DMS114 treated with DMSO at 0.1 percent for 48 hours (cell line): ENCODE results near the gene RAD51B.

Experiments used
- DNase-seq: peaks from one replicate; lab custom pipeline; 2025; ENCODE audit not compliant: unreplicated experiment; lab: John Stamatoyannopoulos, UW

Gene RAD51B

DNA sequence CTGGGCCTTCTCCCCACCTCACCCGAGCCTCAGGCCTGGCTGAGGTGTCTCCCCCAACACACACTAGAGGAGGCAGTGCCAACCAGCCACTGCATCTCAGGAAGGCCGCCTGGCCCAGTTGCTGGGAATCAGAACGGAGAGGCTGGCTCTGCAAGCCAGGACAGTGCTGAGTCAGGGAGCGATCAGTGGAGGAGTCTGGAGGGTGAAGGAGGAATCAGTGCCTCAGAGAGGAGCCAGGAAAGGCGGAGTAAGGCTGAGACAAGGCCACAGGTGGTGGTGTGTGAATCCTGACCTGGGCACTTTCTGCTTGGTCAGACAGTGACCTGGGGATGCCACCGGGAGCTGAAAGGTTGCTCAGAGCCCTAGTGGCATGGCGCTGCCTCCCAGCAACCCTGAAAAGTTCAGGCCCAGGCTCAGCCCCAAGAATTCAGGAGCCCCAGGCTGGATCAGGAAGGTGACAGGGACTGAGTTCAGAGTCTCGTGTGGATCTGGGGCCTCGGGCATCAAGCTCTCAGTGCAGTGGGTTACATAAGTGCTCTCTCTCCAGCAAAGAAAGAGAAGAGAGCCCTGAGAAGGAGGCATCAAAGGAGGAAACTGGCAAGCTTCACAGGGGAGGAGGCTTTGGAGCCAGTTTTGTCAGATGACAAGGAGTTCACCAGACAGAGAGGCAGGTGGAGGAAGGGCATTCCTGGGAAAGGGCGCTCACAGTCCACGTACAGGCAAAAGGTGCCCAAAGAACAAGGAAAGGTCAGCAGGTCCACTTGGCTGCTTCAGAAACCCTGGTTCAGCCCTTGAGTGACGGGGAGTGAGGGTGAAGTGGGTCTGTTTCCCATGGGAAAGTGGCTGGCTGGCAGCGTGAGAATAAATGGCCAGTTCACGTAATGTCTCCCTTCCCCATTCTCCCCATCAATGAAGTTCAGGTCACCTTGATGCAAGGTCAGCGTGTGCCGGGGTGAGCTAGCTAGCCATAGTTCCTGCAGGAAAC is 885.4 kb downstream of the RAD51B start:
- DNase-seq: no peak

DNA sequence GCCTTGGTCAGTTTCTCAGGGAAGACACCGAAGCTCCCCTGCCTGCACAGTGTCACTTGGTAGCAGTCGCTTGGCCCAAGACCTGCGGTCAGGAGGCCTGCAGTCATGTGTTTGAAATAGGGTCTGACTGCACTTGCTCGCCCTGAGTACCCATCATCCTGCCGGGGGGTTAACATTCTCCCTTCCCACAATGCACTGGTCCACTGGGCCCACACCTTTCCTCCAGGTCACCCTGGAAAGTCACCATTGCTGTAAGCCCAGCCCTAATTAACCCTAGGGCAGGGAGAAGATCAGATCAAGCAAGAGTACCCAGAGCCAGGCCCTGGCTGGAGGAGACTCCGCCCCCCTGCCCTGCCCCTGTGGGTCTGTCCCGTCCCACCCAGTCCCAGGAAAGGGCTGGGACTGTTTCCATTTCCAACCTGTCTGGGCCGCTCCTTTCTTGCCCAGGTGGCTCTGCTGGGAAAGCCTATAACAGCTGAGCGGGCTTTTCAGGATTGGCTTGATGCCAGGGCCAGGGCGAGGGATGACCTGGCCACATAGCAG is 886.2 kb downstream of the RAD51B start:
- no peak for DNase-seq

DNA sequence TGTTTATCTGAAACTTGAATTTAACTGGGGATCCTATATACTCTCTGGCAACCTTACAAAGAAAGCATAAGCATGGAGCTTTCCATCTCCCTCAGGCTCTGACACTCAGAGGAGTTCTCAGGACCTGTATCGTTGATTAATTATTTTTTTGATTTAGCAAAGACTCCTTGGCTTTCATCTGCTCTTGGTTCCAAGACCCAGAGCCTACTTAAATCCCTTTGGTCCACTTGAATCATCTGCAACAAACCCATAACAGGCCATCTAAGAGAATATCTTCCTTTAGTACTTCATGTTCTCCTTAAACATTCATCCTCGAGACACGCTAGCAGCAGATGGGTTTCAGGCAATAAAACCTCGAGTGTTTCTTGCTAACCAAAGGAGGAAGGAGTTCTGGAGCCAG is 887.9 kb downstream of the RAD51B start:
- DNase-seq: no peak

DNA sequence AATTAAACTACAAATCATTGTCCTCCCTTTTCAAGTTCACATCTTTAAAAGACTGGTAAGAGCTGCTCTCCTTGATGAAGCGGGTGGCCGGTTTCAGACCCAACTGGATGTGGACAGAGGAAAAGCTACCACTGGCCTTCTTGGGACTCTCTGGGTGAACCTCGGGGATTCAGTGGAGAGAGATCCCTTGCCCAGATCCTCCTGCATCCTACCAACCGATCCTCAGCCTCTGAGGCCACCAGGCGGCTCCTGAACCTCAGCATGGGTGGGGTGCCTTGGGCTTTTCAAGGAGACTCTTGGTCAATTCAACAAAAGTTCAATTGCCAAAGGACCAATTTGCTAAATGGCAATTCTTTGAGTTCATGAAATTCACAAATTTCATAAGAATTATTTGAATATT is 888.8 kb downstream of the RAD51B start:
- no peak for DNase-seq

DNA sequence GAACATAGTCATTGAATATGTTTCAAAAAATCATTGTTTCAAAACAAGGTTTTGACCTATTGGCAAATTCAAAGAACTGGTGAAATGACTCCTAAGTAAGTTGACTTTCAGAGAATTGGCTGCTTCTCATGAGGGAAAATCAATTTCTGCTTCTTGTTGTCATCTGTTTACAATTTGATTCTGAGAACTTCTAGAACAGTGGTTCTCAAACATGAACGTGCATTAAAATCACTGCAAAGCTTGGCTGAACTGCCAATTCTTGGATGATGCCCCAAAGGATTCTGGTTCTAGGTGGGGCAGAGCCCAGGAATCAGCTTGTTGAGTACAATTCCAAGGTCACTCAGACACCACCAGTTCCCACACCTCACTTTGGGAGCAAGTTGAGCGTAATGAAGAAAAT is 889.4 kb downstream of the RAD51B start:
- no peak for DNase-seq

DNA sequence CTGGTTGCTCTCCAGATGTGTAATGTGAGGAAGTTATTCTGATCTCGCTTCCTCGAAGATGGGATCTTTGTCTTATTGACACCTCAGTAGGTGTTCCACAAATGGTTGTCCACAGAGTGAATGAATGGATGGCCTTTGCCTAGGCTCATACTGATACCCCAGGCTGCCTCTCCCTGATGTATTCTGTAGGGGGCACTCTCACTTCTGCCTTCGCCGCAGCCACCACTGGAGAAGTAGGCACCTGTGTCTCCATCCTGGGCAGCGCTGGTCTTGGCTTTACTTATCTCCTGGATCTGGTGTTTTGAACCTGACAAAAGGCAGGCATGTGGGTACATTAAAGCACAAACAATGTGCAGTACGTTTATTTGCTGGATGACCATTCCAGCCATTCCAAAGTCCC is 891.2 kb downstream of the RAD51B start:
- DNase-seq: no peak

DNA sequence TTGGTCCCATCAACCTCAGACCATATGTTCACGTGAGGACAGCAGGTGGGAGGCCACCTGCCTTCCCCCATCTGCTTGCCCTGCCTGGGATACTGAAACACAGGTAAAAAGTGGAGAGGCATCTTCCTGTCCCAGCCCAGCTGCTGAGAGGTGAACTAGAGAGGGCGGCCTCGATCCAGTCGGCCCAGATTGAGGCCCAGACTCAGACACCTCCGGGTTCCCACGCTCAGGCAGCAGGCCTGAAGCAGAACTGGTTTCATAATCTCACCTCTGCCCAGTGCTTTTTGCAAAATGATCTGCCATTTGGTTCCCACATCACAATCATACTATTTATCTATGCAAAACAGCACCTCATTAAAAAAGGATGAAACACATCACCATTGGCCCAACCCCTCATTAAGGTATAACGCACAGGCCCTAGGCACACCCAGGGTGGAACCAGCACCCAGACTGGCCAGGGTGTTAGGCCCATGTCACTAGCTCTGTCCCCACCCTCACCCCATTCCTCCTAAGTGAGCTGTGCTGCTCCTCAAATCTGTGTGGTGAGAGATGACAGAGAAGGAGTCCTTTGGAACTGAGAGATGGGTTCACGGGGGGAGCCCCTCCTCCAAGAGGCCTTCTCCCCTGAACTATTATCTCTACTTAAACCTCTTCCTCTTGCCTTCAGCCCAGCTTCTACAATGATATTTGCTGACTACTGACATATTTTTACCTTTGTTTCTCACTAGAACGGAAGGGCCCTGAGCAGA is 892.2 kb downstream of the RAD51B start:
- no peak for DNase-seq

DNA sequence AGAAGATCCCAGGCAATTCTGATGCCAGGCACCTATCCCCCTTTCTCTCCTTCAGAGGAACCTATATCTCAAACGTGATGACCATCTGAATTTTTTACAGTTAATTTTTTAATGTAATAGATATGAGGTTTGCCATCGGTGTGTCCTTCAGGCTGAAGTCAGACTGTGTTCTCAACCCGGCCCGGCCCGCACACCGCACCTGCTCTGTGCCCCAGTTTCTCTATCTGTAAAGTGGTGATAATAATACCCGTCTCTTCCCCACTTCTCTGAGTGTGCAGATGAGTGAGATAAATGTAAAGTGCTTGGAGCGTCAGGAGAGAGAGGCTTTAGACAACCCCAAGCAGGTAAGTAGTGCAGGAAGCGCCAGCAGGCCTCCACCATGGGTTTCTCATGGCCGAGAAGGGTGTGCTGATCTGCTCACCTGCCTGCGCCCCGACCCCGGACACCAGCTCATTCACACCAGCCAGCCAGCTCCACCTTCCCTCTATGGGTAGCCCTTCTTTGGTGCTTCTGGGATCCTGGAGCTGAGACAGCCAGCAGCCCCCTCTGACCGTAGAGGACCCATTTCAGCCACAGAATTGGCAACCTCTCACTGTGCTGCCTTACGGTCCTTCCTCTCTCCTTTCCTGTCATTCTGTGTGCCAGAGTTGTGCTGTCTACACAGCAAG is 893.3 kb downstream of the RAD51B start:
- DNase-seq: no peak

DNA sequence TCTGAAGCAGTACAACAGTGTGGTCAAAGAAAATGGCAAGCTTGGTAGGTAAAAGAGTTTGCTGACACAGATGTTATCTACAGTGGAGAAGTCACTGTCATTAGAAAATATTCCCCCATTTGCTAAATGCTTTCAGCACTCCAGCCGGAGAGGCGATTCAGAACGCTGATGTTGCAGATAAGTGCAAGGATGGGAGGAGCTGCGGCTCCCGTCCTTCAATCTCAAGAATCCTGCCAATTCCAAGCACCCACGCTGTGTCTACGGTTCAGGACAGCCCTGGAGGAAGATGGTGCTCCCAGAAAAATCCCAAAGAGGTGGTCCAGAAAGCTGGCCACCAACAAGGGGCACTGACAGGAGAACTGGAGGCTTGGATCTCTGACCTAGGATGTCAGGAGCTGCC is 894.2 kb downstream of the RAD51B start:
- no peak for DNase-seq

DNA sequence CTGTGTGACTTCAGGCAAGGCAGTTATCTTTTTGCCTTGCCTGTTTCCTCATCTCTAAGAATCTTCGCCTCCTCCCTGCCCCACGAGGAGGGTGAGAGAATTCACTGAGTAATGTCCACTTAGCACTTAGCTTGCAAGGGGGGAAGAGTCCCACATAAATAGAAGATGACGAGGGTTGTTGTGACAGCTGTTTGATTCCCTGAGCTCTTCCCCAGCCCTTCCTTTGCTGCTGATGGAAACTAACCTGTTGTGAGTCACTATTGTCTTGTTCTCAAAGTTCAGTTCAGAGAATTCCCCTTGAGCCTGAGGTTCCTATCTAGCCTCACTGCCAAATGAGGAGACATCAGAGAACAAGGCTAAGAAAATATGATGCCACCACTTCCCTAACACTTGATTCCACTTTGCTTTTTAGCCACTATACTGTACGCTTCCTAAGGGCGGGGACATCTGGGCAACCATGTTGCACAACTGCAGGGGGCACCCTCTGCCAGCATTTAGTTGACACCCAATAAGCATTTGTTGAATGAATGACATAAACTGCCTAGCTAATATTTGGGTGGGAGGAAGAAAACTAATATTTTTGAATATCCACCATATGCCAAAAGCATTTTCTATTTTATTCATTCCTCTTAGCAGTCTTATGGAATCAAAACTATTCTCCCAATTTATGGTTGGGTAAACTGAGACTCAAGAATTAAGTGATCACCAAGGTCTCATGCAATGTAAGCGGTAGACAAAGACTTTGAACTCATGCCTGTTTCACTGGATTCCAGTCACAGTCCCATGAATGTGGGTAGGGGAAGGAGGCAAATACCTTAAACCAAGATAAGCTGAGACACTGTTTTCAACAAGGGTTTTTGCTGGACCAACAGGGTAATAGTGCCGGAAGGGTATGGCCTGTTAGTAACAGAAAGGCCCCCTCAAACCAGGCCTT is 895.7 kb downstream of the RAD51B start:
- DNase-seq: no peak

DNA sequence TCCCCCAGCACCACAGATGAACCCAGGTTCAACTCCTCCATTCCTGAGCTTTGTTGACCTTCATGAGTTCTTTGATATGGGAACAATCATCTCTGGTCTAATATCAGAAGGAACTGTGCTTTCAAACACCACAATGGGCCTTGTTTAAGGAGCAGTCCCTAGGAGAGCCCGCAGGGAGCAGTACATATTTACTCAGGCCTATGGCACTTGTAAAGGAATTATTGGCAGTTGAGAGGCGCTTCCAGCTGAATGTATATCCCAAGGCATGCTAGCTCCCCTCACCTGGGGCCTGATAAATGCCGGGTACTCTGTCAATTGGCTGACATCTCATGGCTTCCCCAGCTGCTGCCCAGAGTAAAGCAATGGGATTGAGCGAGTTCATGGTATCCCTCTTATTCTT is 897.1 kb downstream of the RAD51B start:
- no peak for DNase-seq

DNA sequence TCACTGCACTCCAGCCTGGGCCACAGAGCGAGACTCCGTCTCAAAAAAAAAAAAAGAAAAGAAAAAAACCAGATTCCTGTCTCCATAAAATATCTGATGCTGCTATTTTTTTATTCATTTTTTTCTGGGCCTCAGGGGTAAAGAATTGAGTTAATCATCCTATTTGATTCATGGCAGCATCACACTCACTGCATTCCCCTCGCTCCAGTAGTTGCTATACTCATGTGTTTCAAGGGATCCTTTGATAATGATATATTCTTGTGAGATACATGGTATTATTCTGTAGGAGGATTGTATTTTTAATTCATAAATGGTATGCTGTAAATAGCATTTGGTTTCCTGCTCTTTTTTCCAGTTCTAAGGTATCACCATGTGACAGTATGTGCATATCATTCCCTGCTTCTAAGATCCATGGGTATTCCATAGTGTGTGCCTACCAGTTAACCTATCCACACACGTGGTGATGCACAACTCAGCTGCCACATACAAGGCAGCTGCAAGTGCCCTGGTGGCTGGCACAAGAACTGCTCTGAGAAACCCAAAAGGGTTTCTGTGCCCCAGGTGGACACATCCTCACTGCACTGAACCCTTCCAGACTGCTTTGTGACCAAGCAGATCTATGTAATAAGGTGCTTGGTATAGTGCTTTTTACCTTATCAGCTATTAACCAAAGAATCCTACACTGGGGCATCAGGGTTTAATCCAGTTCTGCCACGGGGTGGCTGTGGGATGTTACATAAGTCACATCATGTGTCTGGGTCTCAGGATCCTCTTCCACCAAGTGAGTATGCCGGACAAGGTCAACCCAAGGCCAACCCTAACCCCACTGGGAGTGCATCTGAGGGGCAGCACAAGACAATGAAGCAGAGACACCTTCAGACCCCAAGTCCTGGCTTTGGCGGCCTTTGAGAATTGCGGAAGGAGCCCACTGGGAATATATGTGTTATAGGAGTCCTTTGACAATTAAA is 898.7 kb downstream of the RAD51B start:
- no peak for DNase-seq

DNA sequence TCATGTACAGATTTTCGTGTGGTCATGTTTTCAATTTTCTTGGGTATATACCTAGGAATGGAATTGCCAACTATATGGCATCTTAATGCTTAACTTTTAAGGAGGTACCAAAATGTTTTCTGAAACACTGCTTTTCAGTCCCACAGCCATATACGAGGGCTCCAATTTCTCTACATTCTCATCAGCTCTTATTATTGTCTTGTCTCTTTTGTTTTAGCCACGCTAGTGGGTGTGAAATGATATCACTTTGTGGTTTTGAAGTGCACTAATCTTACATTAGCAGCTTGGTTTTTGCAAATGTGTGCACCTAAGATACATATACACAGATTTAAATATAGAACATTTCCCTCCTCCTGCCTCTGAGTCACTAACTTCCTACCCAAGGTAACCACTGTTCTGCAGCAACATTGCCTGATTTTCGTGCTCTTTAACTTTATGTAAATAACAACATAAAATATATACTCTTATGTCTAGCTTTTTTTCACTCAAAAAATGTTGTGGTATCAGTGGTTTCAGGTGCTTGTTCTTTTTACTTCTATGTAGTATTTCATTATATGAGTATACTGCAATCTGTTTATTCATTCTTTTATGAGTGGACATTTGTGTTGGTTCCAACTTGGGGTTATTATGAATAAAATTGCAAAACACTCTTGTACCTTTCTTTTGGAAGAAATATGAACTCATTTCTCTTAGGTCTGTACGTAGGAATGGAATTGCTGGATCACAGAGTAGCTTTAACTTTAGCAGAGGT is 900.2 kb downstream of the RAD51B start:
- DNase-seq: no peak

DNA sequence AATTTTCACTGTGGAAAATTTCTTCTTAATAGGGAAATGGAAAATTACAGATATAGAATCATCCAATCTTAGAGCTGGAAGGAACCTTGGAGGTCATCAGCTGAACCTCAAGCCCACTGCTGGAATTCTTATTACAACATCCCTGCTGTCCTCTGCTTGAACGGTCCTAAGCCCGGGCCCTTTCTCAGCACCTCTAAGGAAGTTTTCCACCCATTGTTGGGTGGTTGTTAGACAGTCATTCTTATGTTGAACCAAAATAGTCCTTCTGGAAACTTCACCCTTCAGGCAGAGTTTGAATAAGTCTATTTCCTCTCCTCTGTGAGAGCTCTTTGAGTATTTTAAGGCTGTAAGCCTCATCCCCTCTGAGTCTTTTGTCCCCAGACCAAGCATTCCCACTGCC is 902.6 kb downstream of the RAD51B start:
- no peak for DNase-seq

DNA sequence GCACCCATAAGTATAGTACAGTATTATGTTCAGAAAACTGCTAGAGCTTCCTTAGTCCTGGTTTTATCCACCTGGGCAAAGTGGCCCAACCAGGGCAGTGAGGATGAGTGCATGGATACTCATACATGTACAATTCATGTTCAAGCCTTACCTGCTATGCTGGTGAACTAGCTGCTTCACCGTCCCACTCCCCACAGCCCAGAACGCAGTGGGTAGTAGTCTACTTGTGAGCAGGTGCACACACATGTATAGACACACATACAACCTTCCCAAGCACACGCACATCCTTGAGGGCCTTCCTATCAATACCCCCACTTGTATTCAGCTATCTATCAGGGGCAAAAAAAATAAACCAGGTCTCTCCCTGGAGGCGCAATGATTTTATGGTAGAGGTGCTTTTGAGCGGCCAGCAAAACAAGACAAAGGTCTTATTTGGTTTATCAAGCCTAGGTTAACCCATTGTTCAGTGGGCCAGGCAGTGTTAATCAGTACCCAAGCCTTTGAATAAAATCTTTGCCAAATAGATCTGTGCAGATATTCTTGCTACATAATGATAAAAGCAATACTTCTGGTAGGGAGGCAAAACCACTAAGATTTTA is 903.5 kb downstream of the RAD51B start:
- no peak for DNase-seq

DNA sequence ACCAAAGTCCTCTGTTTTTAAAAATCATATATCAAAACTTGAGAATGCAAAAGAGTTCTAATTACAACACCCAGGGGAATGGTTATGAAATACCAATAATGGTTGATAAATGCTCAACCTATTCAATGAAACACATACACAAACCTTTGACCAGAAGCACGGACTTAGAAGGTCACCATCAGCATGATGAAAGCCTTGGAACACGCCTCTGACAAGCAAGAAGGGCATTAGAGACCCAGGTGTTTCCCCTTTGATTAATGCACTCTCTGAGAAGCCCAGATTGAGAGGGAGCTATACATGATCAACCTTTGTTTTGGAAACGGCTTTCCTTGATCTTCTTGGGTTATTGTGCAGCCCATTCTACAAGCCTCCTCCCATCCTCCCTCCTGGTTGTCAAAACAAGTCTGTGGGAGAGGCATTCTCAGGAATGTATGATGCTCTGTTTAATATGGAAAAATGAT is 904.3 kb downstream of the RAD51B start:
- no peak for DNase-seq

DNA sequence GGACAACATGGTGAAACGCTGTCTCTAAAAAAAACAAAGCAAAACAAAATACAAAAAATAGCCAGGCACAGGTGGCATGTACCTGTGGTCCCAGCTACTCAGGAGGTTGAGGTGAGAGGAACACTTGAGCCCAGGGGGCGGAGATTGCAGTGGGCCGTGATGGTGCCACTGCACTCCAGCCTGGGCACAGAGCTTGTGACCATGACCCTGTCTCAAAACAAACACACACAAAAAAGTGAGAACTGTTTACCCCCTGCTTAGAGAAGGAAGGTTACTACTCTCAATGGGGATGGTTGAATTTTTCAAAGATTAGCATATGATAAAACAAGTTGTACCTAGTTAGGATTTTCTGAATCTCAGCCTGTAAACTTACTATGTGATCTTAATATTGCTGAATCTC is 905.3 kb downstream of the RAD51B start:
- DNase-seq: no peak

DNA sequence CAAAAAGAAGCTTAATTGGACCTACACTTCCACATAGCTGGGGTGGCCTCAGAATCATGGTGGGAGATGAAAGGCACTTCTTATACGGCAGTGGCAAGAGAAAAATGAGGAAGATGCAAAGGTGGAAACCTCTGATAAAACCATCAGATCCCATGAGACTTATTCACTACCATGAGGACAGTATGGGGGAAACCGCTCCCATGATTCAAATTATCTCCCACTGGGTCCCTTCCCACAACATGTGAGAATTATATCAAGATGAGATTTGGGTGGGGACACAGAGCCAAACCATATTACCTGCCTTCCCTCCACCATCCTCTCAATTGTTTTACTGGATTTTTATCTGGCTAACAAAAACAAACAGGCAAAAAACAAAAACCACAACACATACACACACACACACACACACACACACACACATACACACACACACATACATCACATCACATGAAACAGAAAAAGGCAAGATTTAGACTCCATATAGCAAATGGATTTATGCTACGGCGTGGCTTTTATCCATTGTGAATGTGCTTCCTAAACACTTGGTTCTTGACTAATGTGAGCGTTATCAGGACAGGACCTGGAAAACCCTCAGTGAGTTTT is 906.6 kb downstream of the RAD51B start:
- DNase-seq: no peak
